Fibroblast of mammary gland (primary cell): ENCODE measurements around the gene EME1.

Experiments
- DNase-seq: peaks from one replicate; pipeline ENCODE4 v3.0.0-alpha.2; 2010; ENCODE audit warnings: low read depth
- H3K4me3 ChIP-seq: 2 replicates; pipeline ENCODE4 v1.5.1; 2011; ENCODE audit warnings: low read depth, mild to moderate bottlenecking, low read length, moderate library complexity; ENCODE audit not compliant: control insufficient read depth
- TF ChIP-seq, protein P1 (sequence below): conservative IDR thresholded peaks from 2 replicates; pipeline ENCODE4 v1.5.1; 2011; ENCODE audit warnings: low read depth, low read length, inconsistent platforms; ENCODE audit not compliant: control insufficient read depth, insufficient read depth

EME1 gene

GRCh38 chr17:50349243-50349600 lies 23.8 kb upstream of the EME1 start:
- H3K4me3 ChIP-seq, result no peak overlapping the region
- TF ChIP-seq, protein P1, sequence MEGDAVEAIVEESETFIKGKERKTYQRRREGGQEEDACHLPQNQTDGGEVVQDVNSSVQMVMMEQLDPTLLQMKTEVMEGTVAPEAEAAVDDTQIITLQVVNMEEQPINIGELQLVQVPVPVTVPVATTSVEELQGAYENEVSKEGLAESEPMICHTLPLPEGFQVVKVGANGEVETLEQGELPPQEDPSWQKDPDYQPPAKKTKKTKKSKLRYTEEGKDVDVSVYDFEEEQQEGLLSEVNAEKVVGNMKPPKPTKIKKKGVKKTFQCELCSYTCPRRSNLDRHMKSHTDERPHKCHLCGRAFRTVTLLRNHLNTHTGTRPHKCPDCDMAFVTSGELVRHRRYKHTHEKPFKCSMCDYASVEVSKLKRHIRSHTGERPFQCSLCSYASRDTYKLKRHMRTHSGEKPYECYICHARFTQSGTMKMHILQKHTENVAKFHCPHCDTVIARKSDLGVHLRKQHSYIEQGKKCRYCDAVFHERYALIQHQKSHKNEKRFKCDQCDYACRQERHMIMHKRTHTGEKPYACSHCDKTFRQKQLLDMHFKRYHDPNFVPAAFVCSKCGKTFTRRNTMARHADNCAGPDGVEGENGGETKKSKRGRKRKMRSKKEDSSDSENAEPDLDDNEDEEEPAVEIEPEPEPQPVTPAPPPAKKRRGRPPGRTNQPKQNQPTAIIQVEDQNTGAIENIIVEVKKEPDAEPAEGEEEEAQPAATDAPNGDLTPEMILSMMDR, result no peak
- DNase-seq, result no peak

DNA sequence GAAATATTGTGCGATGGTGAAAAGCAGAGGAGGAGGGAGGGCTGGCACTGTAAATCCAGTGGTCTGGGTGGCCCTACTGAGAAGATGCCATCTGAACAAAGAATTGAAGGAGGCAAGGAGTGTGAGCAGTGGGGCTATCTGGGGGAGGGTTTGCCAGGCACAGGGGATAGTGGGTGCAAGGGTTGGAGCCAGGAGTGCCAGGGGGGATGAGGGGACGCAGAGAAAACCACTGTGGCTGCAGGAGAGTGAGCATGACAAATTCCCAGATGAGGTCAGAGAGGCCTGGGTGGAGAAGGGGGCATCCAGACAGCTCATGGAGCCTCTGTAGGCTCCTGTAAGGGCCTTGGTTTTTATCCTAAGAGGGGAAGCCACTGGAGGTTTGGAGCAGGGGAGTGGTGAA lies 22.3 kb upstream of the EME1 start:
- TF ChIP-seq, protein P1, result no peak
- no peak overlapping the region for H3K4me3 ChIP-seq
- no peak for DNase-seq

GRCh38 chr17:50352072-50352692 lies 20.8 kb upstream of the EME1 start:
- no peak overlapping the region for H3K4me3 ChIP-seq
- TF ChIP-seq, protein P1, result no peak
- no peak for DNase-seq

DNA sequence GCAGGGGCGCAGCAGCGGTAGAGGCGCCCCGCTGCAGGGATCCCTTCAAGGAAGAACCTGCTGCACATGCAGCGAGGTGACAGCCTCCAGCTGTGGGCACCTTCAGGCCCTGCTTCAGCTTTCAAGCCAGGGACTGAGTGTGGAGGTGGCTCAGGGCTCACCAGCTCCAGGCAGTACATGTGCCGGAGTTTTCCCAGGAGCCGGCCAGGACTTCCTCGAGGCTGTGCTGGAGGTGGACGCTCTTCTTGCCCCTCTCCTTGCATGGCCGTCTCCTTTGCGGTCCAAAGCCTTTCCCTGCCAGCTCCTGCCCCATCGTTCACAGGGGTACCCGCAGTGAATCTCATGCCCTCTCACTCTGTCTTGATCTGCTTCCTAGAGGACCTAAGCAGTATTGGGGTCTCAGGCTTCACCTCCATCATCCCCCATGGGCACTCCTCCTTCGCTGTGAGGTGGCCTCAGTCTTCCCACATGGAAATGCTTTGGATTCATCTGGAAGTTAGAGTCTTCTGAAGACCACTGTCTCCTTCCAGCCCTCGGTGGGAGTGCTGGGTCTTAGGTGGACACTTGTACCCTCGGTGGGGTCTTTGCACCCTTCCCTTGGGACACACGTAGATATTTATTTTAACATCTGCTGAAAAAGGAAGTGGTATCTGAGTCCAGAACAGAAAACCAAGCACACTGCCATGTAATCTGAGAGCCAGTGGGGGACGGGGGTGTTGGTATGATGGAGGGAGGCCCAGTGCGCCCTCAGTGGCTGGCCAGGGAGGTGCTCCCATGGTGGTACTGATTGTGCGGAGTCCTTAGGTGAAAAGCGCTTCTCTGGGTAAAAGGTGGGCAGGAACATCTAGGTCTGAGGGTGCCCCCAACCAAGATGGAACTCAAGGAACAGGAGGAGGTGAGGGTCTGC lies 20.1 kb upstream of the EME1 start:
- no peak overlapping the region for H3K4me3 ChIP-seq
- TF ChIP-seq, protein P1, result no peak
- DNase-seq, result no peak

DNA sequence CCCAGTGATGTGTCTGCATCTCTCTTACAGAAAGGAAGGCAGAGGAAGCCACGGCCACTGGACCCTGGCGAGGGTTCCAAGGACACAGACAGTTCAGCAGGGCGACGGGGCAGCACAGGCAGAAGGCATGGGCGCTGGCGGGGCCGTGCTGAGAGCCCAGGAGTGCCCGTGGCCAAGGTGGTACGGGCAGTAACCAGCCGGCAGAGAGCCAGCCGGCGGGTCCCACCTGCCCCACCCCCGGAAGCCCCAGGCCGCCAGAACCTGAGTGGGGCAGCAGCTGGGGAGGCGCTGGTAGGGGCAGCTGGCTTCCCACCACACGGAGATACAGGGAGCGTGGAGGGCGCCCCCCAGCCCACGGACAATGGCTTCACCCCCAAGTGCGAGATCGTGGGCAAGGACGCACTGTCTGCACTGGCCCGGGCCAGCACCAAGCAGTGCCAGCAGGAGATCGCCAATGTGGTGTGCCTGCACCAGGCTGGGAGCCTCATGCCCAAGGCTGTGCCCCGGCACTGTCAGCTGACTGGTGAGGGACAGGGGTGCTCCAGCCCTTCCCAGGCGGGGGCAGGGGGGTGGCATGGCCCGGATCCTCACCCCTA lies 19.3 kb upstream of the EME1 start:
- DNase-seq, result no peak
- no peak overlapping the region for H3K4me3 ChIP-seq
- TF ChIP-seq, protein P1, result no peak

DNA sequence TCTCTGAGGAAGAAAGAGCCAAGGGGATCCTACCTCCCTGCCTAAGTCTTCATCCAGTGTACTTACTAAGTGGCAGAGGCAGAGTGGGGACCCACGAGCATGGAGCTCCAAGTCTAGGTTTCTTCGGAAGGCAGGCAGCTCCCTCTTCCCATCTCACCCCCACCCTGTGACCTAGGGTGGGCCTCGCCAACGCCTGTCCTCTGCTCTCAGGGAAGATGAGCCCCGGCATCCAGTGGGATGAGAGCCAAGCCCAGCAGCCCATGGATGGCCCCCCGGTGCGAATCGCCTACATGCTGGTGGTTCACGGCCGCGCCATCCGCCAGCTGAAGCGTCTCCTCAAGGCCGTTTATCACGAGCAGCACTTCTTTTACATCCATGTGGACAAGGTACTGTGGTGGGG lies 18.8 kb upstream of the EME1 start:
- TF ChIP-seq, protein P1, result no peak
- H3K4me3 ChIP-seq, result no peak overlapping the region
- DNase-seq, result no peak
